Large intestine (tissue), 3 donors: ENCODE data around the gene HMGXB3. TPM values are rescaled to one million over a fixed set of nuclear protein-coding genes. Genes with fewer than 3 reads are reported as not detected.
"Not testable (repeated sequence)": the region's sequence is repeated elsewhere in the genome, so short reads cannot be mapped to it uniquely, and the experiment has no call there.

ENCODE experiments used
- DNase-seq, 2 donors: peaks; one replicate each; pipeline versions ENCODE4 v3.0.0 to v3.0.0-alpha.2; 2013
- H3K27ac ChIP-seq: one replicate; pipeline ENCODE4 v1.5.1; 2013; ENCODE audit warnings: low read length
- H3K27me3 ChIP-seq: 2 replicates; pipeline ENCODE4 v1.6.1; 2013; ENCODE audit warnings: low read length; ENCODE audit not compliant: control insufficient read depth, insufficient read depth
- H3K36me3 ChIP-seq: 2 replicates; pipeline ENCODE4 v1.6.1; 2013; ENCODE audit warnings: low read length; ENCODE audit not compliant: control insufficient read depth, insufficient read depth
- H3K4me1 ChIP-seq: one replicate; pipeline ENCODE4 v1.6.1; 2013; ENCODE audit warnings: low read length; ENCODE audit not compliant: control insufficient read depth, insufficient read depth
- H3K4me3 ChIP-seq: one replicate; pipeline ENCODE4 v1.5.1; 2013; ENCODE audit warnings: low read length
- H3K9me3 ChIP-seq: one replicate; pipeline ENCODE4 v1.6.1; 2013; ENCODE audit warnings: mild to moderate bottlenecking, low read depth, low read length, moderate library complexity; ENCODE audit not compliant: control insufficient read depth
- WGBS: methylation state at CpG from one replicate; pipeline ENCODE4 v1.1.5; 2013; ENCODE audit warnings: low lambda C conversion rate; ENCODE audit not compliant: insufficient coverage; 5-methylcytosine and 5-hydroxymethylcytosine counted together
- polyA plus RNA-seq: library from polyadenylated mRNA; unstranded; fragments of 120-200 nt; gene quantifications from one replicate; pipeline ENCODE4 v1.2.1, GENCODE V29; 2013

HMGXB3 gene
- polyA plus RNA-seq, 1 donor, result 36.8 TPM

- WGBS, result no CpG with 5 or more reads among the region's 8 CpGs
- no peaks in the 10 kb centered on the region for H3K4me1 ChIP-seq
- no peak overlapping the region for H3K27ac ChIP-seq
- no peak overlapping the region for H3K4me3 ChIP-seq
- no peak for DNase-seq
- H3K27me3 ChIP-seq, result no peaks in the 10 kb centered on the region
- H3K36me3 ChIP-seq, result no peaks in the 10 kb centered on the region
- H3K9me3 ChIP-seq, result no peaks in the 10 kb centered on the region
Observed at GRCh38 chr5:150077060-150077459, 76.5 kb downstream of the HMGXB3 start.

- Histone ChIP-seq H3K4me3 (no peak overlapping the region), H3K4me1 (no peaks in the 10 kb centered on the region), H3K9me3 (no peaks in the 10 kb centered on the region), H3K27me3 (no peaks in the 10 kb centered on the region), H3K27ac (no peak overlapping the region), H3K36me3 (no peaks in the 10 kb centered on the region)
- DNase-seq, result no peak
- 100% methylated on average over 1 of the region's 8 CpGs for WGBS
Observed at GRCh38 chr5:150077996-150078801, 77.7 kb downstream of the HMGXB3 start.

GRCh38 chr5:150078802-150079689 is 78.5 kb downstream of the HMGXB3 start:
- Histone ChIP-seq H3K4me1 (no peaks in the 10 kb centered on the region), H3K4me3 (no peak overlapping the region), H3K36me3 (no peaks in the 10 kb centered on the region), H3K27me3 (no peaks in the 10 kb centered on the region), H3K9me3 (no peaks in the 10 kb centered on the region), H3K27ac (no peak overlapping the region)
- no peak for DNase-seq
- no CpG with 5 or more reads among the region's 7 CpGs for WGBS

- DNase-seq, result no peak
- no peaks in the 10 kb centered on the region for H3K36me3 ChIP-seq
- no CpG with 5 or more reads among the region's 19 CpGs for WGBS
- H3K27me3 ChIP-seq, result no peaks in the 10 kb centered on the region
- no peak overlapping the region for H3K4me3 ChIP-seq
- H3K9me3 ChIP-seq, result no peaks in the 10 kb centered on the region
- no peaks in the 10 kb centered on the region for H3K4me1 ChIP-seq
- H3K27ac ChIP-seq, result no peak overlapping the region
Observed at GRCh38 chr5:150079909-150080461, 79.4 kb downstream of the HMGXB3 start.

- no CpG with 5 or more reads among the region's 15 CpGs for WGBS
- no peak for DNase-seq
- no peak overlapping the region for H3K4me3 ChIP-seq
- no peaks in the 10 kb centered on the region for H3K9me3 ChIP-seq
- no peaks in the 10 kb centered on the region for H3K4me1 ChIP-seq
- no peaks in the 10 kb centered on the region for H3K36me3 ChIP-seq
- H3K27me3 ChIP-seq, result no peaks in the 10 kb centered on the region
- no peak overlapping the region for H3K27ac ChIP-seq
Observed at GRCh38 chr5:150080696-150081435, 80.3 kb downstream of the HMGXB3 start.

GRCh38 chr5:150081541-150082283 is 81.2 kb downstream of the HMGXB3 start:
- H3K4me1 ChIP-seq, result no peaks in the 10 kb centered on the region
- H3K27me3 ChIP-seq, result no peaks in the 10 kb centered on the region
- peak in 1 of 2 donors; percentile 28 for DNase-seq
- H3K9me3 ChIP-seq, result no peaks in the 10 kb centered on the region
- no peaks in the 10 kb centered on the region for H3K36me3 ChIP-seq
- no peak overlapping the region for H3K4me3 ChIP-seq
- H3K27ac ChIP-seq, result no peak overlapping the region
- no CpG with 5 or more reads among the region's 15 CpGs for whole genome bisulfite sequencing

- H3K4me1 ChIP-seq, result no peaks in the 10 kb centered on the region
- no CpG with 5 or more reads among the region's 3 CpGs for WGBS
- no peaks in the 10 kb centered on the region for H3K9me3 ChIP-seq
- no peaks in the 10 kb centered on the region for H3K36me3 ChIP-seq
- no peak overlapping the region for H3K4me3 ChIP-seq
- H3K27ac ChIP-seq, result no peak overlapping the region
- H3K27me3 ChIP-seq, result no peaks in the 10 kb centered on the region
- no peak for DNase-seq
Observed at GRCh38 chr5:150082374-150082773, 81.8 kb downstream of the HMGXB3 start.

- Histone ChIP-seq H3K4me1 (no peaks in the 10 kb centered on the region), H3K27me3 (no peaks in the 10 kb centered on the region), H3K4me3 (no peak overlapping the region), H3K27ac (no peak overlapping the region), H3K36me3 (no peaks in the 10 kb centered on the region), H3K9me3 (no peaks in the 10 kb centered on the region)
- WGBS, result no CpG with 5 or more reads among the region's 6 CpGs
- DNase-seq, result no peak
Observed at GRCh38 chr5:150082889-150083288, 82.3 kb downstream of the HMGXB3 start.

- not testable (repeated sequence) for DNase-seq, H3K9me3 ChIP-seq, H3K27me3 ChIP-seq, H3K4me1 ChIP-seq, H3K36me3 ChIP-seq, H3K4me3 ChIP-seq, H3K27ac ChIP-seq
- WGBS, result 90% methylated on average over 4 of the region's 6 CpGs
Observed at GRCh38 chr5:150084754-150085153, 84.2 kb downstream of the HMGXB3 start.
